NOMO-1 (cell line): ENCODE results near the gene TFPT.

Experiments used
- DNase-seq, 2 experiments: peaks; one replicate each; lab custom pipeline; 2025; ENCODE audit not compliant: unreplicated experiment in 2 of 2; lab: John Stamatoyannopoulos, UW

TFPT gene

DNA sequence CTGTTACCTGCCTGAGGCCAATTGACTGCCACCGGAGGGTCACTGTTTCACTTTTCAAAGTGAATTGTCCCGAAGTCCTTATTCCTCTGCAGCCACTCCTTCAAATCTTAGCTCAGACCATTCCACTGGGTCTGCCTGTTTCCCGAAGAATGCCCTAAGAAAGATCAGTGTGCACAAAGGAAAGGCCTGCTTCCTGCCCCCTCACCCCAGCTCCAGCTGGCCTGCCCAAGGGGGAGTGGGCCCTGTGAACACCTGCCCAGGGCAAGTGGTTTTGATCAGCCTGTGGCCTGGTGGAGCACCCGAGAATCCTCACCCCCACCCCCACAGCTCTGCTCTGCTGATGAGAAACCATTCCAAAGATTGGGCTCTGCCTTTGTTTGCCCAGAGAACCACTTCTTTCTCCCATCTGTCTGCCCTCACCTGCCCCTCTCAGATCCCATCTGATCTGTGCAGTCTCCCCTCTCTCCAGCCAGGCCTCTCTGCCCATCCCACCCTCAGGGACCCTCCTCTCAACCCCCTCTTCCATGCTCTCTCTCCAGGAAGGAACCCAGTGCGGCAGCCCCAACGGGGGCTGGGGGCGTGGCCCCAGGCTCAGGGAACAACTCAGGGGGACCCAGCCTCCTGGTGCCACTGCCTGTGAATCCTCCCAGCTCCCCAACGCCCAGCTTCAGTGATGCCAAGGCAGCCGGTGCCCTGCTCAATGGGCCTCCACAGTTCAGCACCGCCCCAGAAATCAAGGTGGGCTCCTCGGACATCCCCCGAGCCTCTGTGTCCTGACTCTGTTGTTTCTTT is 33.8 kb upstream of the TFPT start:
- DNase-seq: no peak

DNA sequence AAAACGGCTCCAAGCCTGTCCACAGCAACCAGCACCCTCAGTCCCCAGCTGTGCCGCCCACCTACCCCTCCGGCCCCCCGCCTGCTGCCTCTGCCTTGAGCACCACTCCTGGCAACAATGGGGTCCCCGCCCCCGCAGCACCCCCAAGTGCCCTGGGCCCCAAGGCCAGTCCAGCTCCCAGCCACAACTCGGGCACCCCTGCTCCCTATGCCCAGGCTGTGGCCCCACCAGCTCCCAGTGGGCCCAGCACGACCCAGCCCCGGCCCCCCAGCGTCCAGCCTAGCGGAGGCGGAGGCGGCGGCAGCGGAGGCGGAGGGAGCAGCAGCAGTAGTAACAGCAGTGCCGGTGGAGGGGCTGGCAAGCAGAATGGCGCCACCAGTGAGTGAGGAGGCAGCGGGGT is 32.7 kb upstream of the TFPT start:
- no peak for DNase-seq

DNA sequence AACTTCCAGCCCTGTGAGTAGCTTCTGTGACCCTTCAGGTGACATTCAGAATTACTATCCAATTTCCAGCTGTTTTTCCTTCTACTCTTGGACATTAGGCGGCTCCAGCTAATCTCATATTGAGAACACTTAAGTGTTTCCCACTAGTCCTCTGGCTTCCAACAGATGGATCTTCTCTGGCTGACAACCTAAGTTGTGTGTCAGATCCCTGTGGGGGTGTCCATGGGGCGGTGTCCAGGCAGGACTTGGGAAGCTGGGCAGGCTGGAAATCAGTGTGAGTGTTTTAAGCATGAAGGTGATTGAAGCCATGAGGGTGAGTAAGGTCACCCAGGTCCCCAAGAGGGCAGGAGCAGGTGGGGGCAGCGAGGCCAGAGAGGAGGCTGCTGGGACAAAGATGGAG is 32.2 kb upstream of the TFPT start:
- DNase-seq: no peak

DNA sequence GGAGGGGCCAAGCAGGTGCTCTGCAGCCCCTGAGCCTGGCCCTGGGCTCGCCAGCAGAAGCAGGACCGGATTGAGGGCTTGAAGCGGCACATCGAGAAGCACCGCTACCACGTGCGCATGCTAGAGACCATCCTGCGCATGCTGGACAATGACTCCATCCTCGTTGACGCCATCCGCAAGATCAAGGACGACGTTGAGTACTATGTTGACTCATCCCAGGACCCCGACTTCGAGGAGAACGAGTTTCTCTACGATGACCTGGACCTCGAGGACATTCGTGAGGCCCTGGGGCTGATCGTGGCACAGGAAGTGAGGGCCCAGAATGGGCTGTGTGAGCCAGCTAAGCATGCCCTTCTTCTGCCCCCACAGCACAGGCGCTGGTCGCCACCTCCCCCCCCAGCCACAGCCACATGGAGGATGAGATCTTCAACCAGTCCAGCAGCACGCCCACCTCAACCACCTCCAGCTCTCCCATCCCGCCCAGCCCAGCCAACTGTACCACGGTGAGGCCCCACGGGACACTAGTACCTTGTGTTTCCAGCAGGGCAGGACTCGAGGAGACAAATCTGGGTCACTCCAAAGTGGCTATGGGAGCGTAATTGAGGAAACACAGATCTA is 30.2 kb upstream of the TFPT start:
- no peak for DNase-seq

DNA sequence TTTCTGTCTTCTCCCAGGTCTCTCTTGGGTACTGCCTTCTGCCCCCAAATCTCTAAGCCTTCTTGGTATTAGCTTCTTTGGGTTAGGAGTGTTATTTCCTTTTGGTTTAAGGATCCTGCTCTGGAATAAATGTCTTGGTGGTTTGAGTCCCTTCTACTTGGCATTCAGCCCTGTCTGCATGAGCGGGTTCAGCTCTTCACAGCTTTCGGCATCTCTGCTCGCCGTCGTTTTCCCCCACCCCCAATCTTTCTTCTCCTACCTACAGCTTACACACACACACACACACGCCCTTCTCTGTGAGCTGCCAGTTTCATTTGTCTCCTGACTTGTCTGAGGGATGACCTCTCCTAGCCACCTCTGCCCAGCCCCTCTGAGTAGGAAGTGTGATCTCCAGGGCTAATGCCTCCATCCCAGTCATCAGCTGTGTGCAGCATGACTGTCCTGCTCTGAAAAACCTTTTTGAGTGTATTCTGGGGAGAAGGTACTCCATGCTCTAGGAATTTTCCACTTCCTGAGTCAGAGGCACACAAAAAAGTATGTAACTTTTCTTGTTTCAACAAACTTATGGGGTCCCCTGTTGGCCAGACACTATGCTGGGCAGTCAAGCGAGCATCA is 26.8 kb upstream of the TFPT start:
- no peak for DNase-seq

DNA sequence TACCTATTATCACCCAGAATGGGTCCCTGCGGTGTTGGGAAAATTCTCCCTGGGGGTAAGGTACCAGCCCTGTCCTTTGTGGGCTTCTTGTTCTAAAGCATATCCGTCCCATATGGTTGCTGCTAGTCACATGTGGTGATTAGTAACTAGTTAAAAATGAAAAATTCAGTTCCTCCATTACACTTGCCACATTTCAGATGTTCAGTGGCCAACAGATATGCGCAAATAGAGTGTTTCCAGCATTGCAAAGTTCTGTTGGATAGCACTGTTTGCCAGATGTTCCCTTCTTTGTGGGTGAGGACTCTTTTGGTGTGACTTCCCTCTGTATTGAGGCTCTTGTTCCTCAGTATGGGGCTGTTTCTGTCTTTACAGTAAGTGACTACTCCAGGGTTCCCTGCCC is 25.9 kb upstream of the TFPT start:
- no peak for DNase-seq

DNA sequence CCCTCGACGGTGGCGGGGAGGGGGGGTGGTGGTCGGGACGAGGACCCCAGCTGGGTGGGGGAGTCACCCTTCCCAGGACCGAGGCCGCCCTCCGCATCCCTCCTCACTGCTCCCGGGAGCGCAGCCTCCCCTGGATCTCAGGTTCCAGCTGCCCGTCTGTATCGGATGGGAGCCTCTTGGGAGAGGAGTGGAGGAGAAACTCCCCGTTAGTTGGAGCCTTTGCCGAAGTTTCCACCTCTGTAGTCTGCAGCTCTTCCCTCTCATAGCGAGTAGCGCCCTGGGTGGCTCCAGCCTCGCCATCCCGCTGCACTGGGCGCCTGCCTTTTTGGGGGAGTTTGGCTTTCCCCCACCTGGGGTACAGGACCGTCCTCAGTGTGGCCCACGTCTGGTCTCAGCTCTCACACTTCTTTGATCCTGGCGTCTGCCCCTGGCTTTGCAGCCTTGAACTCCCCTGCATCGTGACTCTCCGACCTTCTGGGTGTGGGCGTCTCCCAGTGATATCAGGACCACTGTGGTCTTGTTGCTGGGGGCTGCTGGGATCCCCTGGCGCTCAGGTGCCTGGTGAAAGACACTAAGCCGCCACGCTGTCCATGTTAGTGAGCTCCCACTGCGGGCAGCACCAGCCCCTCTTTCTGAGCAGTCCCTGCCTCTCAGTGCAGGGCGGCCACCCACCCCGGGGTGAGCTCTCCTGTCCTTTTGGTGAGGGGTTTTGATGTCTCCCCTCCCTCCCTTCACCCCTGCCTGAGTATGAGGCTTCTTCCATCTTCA is 23.2 kb upstream of the TFPT start:
- peak in 1 of 2 experiments; percentile 2 for DNase-seq

DNA sequence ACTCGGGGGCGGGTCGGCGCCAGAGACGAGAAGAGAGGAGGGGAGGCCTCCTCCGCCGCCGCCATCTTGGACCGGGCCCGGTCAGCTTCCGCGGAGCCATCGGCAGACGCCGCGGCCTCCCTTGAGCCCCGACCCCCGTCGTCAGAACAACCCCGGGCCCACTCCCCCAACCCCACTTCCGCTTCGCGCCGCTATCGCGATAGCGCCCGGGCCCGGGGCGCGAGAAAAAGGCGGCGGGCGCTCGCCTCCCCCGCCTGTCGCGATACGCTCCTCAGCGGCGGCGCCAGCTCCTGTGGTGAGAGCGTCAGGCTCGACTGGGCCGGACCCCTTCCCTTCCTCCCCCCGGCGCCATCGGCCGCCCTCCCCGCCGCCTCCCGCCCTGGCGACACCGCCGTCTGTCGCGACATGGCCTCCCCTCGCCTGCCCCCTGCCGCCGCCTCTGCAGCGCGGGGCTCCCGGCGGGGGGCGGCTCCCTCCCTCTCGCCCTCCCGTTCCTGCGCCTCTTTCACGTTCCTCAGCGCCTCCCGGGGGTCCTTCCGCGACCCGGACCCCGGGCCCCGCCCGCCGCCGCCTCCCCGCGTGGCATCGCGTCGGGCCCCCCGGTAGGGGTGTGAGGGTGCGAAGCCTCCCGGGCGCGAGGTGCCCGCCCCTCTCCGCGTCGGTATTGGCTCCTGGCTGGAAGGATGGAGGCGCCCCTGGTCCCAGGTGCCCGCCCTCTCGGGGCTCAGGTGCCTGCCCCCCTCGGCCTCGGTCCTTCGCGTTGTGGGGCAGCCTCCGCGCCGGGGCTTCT is 22.4 kb upstream of the TFPT start, which contains the start of gene CNOT3:
Gene CNOT3, plus strand, starts transcription at position 64 of the 790 bp plus-strand sequence. CDS start 5,217 bp downstream, outside the sequence.
- DNase-seq: no peak

DNA sequence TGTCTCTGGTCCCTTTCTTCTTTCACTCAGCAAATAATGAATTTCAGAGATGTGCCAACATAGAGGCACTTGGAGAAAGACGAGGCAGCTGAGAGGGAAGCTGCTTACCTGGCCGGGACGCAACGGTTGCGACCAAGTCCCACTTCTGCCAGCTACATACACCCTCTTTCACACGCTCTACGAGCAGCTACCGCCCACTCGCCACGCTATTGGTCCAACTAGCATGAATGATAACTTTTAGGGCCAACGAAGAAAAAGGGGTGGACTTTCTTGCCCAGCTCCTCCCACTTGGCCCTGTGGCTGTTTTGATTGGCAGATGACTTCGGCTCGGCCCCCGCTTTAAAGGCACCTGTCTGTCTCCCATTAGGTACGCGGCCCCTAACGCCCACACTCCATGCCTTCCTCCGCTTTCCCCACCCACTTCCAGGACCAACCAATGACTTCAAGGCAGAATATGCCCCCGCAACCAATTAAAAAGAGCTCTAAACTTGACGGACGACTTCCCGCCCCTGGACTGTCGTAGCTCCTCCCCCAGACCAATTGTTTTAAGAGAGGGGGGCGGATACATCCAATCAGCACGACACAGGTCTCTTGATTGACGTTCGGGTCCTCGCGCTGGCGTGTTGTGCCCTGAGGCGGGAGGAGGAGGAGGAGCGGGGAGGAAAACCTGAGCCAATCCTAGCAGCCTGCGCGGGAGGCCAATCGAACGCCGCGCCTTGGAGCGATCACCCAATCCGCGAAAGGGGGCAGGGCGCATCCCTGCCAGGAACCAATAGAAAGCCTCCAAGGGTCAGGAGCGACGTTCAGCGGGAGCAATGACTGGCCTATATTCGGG is 21.6 kb upstream of the TFPT start:
- DNase-seq: peak; percentile 100

DNA sequence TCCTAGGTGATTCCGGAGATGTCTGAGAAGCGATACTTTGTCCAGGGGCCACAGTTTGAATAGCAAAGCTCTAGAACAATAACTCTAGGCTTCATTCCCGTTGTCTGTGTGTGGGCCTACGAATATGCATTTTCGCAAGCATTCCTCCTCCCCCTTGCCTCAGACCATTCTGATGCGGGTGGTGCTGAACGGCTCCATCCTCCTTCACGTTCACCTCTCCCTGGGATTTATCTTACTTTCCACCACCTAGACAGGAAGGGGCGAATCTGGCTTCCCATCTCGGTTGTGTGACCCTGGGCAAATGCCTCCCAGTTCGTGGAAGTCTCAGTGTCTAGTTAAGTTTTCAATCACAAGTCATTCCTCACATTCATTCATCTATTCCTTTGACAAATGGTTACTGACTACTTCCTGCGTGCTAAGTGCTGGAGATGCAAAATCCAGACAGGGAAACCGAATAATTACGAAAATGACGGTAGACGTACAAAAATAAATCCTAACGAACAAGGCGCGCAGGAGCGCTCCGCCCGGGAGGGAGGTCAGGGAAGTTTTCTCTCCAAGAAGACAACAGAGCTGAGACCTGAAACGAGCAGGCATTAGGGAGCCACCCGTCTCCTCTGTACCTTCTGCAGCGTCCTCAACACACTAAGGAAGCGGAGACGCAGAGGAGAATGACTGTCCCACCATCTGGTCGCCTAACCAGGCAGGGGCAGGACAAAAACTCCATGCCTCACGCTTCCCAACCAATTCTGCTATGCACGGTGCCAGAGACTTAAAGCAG is 20.8 kb upstream of the TFPT start:
- DNase-seq: no peak

DNA sequence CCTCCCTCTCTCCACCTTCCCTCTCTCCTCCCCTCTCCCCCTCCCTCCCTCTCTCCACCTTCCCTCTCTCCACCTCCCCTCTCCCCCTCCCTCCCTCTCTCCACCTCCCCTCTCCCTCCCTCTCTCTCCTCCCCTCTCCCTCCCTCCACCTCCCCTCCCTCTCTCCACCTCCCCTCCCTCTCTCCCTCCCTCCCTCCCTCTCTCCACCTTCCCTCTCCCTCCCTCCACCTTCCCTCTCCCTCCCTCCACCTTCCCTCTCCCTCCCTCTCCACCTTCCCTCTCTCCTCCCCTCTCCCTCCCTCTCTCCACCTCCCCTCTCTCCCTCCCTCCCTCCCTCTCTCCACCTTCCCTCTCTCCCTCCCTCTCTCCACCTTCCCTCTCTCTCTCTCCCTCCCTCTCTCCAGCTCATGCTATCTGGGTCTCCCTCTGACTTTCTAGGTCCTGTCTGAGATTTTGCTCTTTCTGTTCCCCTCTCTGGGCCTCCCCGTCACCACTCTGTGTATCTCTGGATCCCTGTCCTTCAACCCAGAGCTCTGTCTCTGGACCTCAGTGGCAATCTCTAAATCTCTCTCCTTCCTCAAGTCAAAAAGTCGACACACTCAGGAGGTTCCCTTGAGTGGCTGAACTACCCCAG is 18.6 kb upstream of the TFPT start:
- DNase-seq: no peak

DNA sequence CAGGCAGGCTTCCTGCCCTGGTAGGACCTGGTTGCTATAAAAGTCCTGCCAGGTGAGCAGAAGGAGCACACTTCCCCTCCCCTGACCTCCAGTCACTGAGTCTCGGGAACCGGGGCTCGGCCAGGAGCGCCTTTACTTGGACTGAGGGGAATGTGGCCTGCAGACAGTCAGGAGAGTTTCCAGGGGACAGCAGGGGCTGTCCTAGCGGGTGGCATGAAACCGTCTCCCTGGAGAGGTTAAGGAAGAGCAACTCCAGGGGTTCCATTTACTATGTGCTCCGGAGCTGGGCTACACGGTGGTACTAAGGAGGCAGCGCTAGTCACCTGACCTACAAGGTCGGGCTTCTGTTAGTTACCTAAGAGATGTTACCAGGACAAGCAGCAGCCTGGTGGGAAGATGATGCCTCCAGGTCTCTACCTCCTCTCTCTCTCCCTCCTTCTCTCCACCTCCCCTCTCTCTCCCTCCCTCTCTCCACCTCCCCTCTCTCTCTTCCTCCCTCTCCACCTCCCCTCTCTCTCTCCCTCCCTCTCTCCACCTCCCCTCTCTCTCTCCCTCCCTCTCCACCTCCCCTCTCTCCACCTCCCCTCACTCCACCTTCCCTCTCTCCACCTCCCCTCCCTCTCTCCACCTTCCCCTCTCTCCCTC is 18.0 kb upstream of the TFPT start:
- peak in 1 of 2 experiments; percentile 53 for DNase-seq

DNA sequence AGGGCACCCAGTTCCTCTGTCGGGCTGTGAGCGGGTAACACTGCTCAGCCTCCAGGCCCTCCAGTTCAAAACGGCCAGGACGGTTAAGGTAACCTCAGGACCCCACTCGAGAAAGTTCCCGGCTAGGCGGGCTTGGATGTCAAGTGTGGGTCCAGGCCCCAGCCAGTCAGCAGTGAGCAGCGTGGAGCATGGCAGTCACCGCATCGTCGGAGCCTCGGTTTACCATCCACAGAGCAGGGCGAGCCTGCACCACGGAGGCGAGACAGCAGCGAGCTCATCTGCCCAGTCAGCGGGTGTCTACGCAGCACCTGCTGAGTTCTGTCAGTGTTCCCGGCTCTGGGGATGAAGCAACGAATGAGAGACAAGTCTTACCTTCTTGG is 14.2 kb upstream of the TFPT start:
- no peak for DNase-seq

DNA sequence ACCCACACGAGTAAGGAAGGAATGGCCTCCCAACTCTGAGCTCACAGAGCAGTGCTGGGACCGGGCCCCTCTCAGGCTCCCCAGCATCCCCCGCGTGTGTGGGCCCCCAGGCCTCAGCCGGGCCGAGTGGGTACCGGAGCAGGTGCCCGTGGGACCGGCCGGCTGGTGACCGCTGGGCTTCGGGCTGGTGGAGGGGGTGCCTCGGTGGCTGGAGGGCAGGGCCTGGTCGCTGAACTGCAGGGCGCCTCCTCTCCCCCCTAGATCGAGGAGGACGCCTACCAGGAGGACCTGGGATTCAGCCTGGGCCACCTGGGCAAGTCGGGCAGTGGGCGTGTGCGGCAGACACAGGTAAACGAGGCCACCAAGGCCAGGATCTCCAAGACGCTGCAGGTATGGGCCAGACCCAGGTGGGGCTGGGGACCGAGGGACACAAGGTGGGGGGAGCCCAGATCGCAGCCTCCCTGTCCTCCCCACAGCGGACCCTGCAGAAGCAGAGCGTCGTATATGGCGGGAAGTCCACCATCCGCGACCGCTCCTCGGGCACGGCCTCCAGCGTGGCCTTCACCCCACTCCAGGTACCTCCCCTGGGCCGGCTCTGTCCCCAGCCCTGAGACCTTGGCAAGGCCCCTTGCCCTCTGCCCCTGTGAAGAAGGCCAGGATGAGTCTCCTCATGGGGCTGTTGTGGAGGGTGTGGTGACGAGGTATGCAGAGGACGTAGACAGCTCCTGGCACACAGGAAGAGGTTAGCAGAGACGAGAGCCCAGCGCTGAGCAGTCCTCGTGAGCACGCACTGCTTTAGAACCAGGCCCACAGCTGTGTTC is 13.5 kb upstream of the TFPT start:
- DNase-seq: no peak

DNA sequence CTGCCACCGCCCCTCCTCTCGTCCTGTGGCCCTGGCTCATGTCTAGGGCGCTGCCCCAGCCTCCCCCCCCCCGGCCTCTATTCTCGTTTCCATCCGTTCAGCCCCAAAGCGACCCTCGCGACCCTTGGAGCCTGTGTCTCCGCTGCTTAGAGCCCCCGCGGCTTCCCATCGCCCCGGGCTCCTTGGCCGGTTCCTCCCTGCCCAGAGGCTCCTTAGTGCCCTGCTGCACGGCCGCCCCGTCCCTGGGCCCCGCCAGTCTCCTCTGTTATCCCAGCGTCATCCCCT is 12.9 kb upstream of the TFPT start:
- DNase-seq: no peak

DNA sequence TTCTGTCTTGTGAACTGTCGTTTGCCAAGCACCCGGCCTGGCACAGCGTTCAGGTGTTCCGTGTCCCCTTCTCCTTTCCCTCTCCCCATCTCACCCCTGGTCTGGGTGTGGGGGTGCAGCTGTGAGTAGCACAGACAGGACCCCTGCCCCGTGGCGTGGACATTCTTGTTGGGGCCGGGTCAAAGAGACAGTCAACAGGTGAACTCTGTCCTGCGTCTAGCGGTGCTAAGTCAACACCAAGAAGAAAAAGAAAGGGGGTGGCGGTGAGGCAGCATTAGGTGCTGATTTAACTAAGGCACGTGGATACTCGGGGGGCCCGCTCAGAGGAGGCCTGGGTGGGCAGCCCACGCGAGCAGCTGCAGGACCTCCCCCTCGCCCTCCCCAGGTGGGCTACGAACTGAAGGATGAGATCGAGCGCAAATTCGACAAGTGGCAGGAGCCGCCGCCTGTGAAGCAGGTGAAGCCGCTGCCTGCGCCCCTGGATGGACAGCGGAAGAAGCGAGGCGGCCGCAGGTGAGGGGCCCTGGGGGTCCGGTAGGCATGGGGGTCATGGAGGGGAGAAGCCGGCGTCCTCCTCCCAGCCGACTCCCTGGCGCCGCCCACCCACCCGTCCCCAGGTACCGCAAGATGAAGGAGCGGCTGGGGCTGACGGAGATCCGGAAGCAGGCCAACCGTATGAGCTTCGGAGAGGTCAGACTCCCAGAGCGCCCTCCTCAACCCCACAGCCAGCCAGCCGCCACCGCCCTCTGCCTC is 12.4 kb upstream of the TFPT start:
- no peak for DNase-seq

DNA sequence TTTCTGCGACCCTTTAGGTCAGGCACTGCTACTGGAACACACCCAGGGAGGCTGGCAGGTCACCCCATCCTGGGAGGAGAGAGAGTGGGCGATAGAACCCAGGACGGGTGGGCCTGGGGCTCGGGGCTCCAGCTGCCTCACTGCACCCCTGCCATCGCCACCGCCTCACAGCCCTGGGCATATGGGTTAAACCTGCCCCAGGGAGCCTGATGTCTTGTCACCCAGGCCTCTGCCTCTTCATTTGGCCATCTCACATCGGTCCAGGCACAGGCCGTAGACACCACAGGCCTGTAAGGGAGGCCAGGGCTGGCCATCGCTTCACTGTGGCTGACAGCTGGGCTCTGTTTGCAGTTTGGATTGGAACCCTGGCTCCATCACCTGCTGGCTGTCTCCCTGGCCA is 10.3 kb upstream of the TFPT start:
- DNase-seq: no peak
